HG02571 (cell line): Measurements from ENCODE around the gene SFN.
"Not testable (repeated sequence)": the region's sequence is repeated elsewhere in the genome, so short reads cannot be mapped to it uniquely, and the experiment has no call there.

ENCODE experiments used
- ATAC-seq: cut with Tn5 transposase; IDR thresholded peaks from one replicate; pipeline ENCODE4 v1.9.1; 2021; ENCODE audit warnings: mild to moderate bottlenecking, moderate library complexity; ENCODE audit not compliant: unreplicated experiment

SFN gene

GRCh38 chr1:26862781-26863684 lies at the start of gene SFN:
SFN (plus strand) TSS chr1:26863149; CDS start chr1:26863213, 64 bp downstream.
- no peak for ATAC-seq

DNA sequence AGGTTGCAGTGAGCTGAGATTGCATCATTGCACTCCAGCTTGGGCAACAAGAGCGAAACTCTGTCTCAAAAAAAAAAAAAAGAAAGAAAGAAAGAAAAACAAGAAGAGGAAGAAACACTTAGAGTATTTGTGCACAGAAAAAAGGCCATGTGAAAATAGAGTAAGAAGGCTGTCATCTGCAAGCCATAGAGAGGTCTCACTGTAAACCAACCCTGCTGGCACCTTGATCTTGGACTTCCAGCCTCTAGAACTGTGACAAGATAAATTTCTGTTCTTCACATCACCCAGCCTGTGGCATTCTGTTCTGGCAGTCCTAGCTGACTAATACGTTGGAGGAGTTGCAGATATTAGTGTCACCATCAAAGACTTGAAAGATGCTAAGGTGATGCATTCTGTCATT lies 48.6 kb upstream of the SFN start:
- ATAC-seq = no peak

GRCh38 chr1:26814893-26815292 lies 48.1 kb upstream of the SFN start:
- ATAC-seq = no peak

DNA sequence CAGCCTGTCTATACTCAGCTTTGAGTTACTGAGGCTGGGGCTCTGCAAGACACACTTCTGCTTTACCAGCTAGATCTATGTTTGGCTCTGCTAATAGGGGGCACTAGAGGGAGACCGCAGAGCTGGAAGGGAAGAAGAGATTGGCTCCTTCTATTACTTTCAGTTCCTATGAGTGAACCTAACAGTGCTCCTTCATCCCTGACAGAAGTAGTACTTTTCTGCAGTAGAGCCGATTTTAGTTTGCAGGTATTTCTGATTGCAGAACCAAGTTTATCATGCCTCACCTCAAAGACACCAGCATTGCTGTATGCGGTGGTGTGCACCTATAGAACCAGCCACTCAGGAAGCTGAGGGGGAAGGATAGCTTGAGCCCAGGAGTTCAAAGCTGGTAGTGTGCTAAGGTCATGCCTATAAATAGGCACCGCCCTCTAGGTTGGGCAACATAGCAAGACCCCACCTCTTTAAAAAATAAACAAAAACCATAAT lies 42.1 kb upstream of the SFN start:
- ATAC-seq = peak; percentile 74

DNA sequence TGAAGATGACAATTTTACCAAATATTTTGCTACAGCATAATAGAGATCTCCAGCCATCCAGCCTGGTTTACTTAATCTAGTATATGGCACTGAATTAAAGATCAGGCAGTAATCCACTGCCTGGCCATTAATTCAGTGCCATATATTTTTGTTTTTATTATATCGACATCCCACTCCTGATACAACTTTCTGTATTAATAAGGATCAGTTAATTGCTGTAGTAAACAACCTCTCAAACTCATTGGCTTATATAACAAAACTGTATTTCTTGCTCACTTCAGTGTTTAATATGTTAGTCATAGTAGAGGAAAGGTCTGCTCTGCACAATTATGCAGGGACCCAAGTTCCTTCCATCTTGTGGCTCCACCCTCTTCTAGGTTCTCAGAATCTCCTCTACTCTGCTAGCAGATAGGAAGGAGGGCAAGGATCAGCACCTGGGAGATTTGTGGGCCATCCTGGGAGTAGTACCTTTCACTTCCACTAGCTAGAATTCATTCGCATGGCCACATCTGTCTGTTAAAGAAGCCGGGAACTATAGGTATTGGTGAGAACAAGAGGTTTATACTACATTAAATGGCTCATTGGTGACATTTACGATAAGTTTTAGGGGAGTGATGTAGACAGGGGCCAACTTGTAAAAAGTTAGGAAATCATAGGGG lies 40.1 kb upstream of the SFN start:
- no peak for ATAC-seq

GRCh38 chr1:26824731-26825130 lies 38.2 kb upstream of the SFN start:
- ATAC-seq = no peak

DNA sequence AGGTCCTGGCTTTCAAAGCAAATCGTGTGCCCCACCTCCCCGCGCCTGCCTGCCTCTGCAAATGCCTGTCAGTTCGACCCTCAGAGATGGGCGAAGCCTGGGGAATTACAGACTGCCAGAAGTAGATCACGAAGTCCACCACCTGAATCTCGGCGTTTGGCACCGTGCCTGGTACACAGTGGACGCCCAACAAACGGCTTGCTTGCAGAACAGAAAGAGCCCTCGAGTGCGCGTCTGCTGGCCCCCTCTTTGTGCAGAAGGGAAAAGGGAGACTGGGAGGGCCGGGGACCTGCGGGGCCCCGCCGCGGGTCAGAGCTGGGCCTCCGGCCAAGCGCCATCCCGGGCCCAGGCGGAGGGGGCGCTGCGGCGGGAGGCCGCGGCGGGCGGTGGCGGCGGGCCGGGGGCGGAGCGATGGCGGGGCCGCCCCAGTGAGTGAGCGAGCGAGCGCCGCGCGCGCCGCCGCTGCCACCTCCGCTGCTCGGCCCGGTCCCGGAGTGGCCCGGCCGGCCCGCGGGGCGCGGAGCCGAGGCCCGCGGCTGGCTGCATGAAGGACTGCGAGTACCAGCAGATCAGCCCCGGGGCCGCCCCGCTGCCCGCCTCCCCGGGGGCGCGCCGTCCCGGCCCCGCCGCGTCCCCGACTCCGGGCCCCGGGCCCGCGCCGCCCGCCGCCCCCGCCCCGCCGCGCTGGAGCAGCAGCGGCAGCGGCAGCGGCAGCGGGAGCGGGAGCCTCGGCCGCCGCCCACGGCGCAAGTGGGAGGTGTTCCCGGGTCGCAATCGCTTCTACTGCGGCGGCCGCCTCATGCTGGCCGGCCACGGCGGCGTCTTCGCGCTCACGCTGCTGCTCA lies 36.5 kb upstream of the SFN start, which contains the start of gene ZDHHC18:
TSS of gene ZDHHC18 (plus strand) at position 428 of the 845 bp plus-strand sequence. CDS start at position 545, 117 bp downstream.
- ATAC-seq = peak; percentile 65

- ATAC-seq = no peak
These were observed 35.8 kb upstream of the SFN start for GRCh38 chr1:26827106-26827604.

DNA sequence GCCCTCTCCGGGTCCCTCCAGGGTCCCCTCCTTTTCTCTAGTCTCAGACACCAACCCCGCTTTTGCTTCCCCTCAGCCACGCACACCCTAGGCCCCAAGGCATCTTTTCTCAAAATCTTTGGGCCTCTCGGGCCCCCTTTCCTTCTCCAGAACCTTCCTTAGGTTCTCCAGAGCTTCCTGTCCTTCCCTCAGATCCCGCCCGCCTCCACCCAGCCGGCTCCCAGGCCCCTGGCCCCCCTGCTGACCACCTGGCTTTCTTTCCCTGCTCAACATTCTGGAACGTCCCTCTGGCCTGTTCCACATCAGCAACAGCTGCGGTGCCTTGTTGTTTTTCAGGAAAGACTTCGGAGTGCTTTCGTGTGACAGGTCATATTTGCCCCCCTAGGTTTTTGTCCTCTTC lies 35.3 kb upstream of the SFN start:
- no peak for ATAC-seq

DNA sequence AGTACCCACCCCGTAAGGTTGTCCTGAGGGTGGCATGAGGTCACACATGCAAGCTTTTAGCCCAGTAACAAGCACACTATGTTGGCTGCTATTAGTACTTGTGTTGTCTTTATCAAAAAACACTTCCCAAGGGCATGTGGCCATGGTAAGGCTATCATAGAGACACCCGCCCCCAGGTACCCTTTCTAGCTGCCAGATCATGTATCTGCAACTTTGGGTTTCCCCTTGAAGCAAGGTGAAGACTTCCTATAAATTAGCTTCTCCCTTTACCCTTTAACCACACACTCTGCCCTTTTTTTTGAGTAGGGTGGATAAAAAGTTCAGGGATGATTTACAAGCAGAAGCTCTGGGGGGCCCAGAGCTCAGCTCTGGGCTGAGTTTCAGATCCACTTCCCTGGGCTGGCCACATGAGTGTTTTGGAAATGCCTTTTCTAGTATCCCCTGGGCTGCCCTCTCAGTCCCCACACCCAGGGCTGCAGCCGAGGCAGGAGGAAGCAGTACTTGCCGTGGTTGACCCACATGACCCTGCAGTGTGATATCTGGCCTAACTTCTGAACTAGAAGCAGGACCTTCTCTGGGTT lies 34.4 kb upstream of the SFN start:
- ATAC-seq = no peak

- no peak for ATAC-seq
These were observed 33.6 kb upstream of the SFN start for GRCh38 chr1:26829184-26829911.

GRCh38 chr1:26831059-26831458 lies 31.9 kb upstream of the SFN start:
- no peak for ATAC-seq

DNA sequence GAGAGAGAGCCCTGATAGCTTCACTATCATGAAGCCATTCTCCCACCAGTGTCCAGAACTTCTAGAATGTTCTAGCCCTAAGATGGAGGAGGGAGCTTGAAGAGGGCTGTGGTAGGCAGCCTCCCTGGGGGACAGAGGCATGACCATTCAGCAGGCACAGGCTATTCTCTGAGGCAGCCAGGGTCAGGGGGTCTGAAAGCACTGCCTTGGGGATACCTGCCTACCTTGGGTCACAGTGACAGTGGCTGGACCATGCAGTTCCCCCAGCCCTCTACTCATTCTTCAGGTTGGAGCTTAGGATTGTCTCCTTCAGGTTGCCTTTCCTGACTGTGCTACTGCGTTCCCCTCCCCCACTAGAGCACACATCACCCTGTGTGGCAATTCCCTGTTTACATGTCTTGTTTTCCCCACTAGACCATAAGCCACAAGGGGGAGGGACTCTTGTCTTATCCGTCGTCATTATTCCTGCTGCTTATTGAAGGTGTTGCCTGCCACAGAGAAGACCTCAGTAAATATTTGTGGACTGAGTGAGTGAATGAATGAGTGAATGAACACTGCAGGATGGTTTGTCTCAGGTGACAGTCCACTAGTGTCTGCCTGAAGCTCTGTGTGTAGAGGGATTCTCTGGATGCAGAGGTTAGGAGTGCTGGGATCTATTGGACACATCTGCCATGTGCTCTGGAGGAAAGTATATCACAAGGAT lies 31.3 kb upstream of the SFN start:
- no peak for ATAC-seq

- ATAC-seq = no peak
These were observed 30.5 kb upstream of the SFN start for GRCh38 chr1:26832249-26832960.

DNA sequence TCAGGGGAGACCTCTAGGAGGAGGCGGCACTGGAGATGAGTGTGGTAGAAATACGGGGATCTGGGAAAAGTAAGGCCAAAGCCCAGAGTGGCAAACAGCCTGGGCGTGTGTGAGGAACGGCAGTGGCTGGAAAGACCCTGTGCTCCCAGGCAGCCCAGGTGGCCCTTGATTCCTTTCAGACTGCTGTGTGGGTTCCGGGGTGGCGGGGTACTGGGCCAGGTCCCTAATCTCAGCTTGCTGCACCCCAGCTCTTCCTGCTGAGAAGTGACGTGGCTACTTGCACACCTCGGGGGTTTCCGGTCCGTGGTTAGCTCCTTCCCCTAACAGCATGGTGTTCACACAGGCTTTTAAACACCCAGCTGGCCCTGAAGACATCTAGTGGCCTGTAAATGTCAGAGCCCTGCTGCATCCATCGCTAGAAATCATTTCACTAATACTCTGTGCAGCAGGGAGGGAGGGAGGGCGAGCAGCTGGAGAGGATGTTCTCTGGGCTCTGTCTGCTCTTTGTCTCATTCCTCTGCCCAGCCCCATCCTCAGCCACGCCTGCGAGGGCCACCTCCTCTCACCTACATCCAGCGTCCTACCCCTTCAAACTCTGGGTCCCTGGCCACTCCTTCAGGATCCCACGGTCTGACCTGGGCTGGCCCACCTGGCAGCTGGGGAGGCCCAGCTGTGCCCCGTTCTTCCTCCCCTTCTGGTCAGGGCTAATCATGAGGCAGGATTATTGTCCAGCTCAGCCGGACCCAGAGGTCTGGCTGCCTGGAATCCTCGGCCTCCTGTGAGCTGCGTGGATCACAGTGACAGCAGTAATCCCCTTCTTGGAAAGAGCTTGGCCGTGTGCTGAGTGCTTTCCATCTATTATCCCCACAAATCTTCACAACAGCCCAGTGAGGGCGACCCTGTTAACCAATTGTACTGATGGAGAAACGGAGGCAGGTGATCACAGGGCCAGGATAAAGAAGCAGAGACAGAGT lies 29.2 kb upstream of the SFN start:
- peak; percentile 77 for ATAC-seq

GRCh38 chr1:26837665-26838064 lies 25.3 kb upstream of the SFN start:
- ATAC-seq = not testable (repeated sequence)
